ENCODE measurements around the gene ZEB1. TPM values are rescaled to one million over a fixed set of nuclear protein-coding genes. Genes with fewer than 3 reads are reported as not detected.

Gene ZEB1
- total and polyA plus RNA-seq, 10 of the 15 experiments (the other 5 are each of a cell fraction or from before 2014, with no cell fraction given) = 10.4 to 35.6 (median 24.5) TPM

DNA sequence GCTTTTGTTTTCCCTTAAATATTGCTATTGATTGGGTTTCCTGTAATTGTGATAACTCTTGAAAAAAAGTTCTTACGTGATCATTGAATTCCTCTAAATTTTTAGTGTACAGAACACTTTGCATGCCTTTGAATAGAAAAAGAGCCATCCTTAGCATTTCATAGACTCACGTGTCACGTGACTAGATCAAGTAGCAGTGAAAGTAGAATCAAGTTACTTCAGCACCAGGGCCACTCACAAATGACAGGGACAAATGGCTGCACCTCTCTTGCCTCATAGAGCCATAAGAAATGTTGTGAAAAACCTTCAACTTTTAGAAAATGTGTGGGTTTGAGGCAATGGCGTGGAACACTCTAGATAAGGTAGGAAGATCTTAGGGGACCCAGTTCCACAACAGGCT, 203.8 kb downstream of the ZEB1 start:
- H2AFZ ChIP-seq (ENCODE audit: control insufficient read depth, low read depth, low read length) = no peak overlapping the region
- H3K4me2 ChIP-seq (ENCODE audit: control insufficient read depth, insufficient read depth) = no peak overlapping the region
- SMC1A ChIA-PET (ENCODE audit: uncharacterized antibody, unreplicated experiment) = no interaction called here
- no TSS peak for BruUV-seq (replicated peaks)
- POLR2A ChIA-PET = no interaction called here
- 100% methylated on average over 4 of the region's 4 CpGs for WGBS (ENCODE audit: insufficient coverage, insufficient replicate concordance, low lambda C conversion rate, missing lambda C conversion rate)
- in situ Hi-C loops (cut with MboI) (no loop called here), intact Hi-C loops (cut with micrococcal nuclease; ENCODE audit: unreplicated experiment) (no loop called here)
- no peak overlapping the region for H3K9ac ChIP-seq (ENCODE audit: control insufficient read depth, insufficient read depth, low read length)
- H3K9me3 ChIP-seq (replicated peaks; ENCODE audit: control insufficient read depth, insufficient read depth, low read length) = no peaks in the 10 kb centered on the region
- peaks cover 11 to 24% of the 10 kb centered on the region in 2 experiments for H3K36me3 ChIP-seq (ENCODE audit: control insufficient read depth in 2 of 2, insufficient read depth in 2 of 2, low read length in 1 of 2)
- no peak overlapping the region for H3K4me3 ChIP-seq
- no peaks in the 10 kb centered on the region for H3K4me1 ChIP-seq (ENCODE audit: control insufficient read depth, insufficient read depth, low read length)
- no peaks in the 10 kb centered on the region for H4K20me1 ChIP-seq (ENCODE audit: control insufficient read depth, insufficient read depth)
- CTCF ChIA-PET = no interaction called here
- ATAC-seq = no peak
- H3K79me2 ChIP-seq (ENCODE audit: control insufficient read depth, insufficient read depth, low read length) = no peaks in the 10 kb centered on the region
- TF ChIP-seq, protein P1, sequence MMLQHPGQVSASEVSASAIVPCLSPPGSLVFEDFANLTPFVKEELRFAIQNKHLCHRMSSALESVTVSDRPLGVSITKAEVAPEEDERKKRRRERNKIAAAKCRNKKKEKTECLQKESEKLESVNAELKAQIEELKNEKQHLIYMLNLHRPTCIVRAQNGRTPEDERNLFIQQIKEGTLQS (IDR thresholded peaks at IDR 0.05; ENCODE audit: borderline replicate concordance, extremely low read depth, low read depth, low read length) = no peak
- H3K27ac ChIP-seq (ENCODE audit: control insufficient read depth, insufficient read depth) = no peak overlapping the region
- RAD21 ChIA-PET (ENCODE audit: unreplicated experiment) = no interaction called here
- no peak for DNase-seq (ENCODE audit: low read depth, low spot score)
- H3K27me3 ChIP-seq (replicated peaks in 1 of 2; ENCODE audit: control insufficient read depth in 2 of 2, insufficient read depth in 2 of 2, low read length in 1 of 2) = no peaks in the 10 kb centered on the region
- no peak for FAIRE-seq

- ChIA-PET RAD21 (ENCODE audit: unreplicated experiment) (interaction anchor here (1.2 kb wide), 1 partner anchor 8 kb away, joined by 3 read pairs; no protein-coding TSS in a partner anchor), CTCF (interaction anchor here (0.9 to 1.1 kb wide), 2 partner anchors 9 to 772 kb away, joined by 3 read pairs; no protein-coding TSS in a partner anchor), POLR2A (no interaction called here), SMC1A (ENCODE audit: uncharacterized antibody, unreplicated experiment) (interaction anchor here (1.2 to 1.7 kb wide), 3 partner anchors 19 to 246 kb away, joined by 3 read pairs; no protein-coding TSS in a partner anchor)
- H3K4me1 ChIP-seq (ENCODE audit: control insufficient read depth, insufficient read depth, low read length) = no peaks in the 10 kb centered on the region
- FAIRE-seq = no peak
- no peak for DNase-seq (ENCODE audit: low read depth, low spot score)
- H4K20me1 ChIP-seq (ENCODE audit: control insufficient read depth, insufficient read depth) = no peaks in the 10 kb centered on the region
- H3K9me3 ChIP-seq (replicated peaks; ENCODE audit: control insufficient read depth, insufficient read depth, low read length) = no peaks in the 10 kb centered on the region
- no peak overlapping the region for H2AFZ ChIP-seq (ENCODE audit: control insufficient read depth, low read depth, low read length)
- no peaks in the 10 kb centered on the region for H3K79me2 ChIP-seq (ENCODE audit: control insufficient read depth, insufficient read depth, low read length)
- no peak overlapping the region for H3K4me3 ChIP-seq
- intact Hi-C loops (cut with micrococcal nuclease; ENCODE audit: unreplicated experiment) (no loop called here), in situ Hi-C loops (cut with MboI) (no loop called here)
- no peak for ATAC-seq
- BruUV-seq (replicated peaks) = no TSS peak
- H3K27me3 ChIP-seq (replicated peaks in 1 of 2; ENCODE audit: control insufficient read depth in 2 of 2, insufficient read depth in 2 of 2, low read length in 1 of 2) = no peaks in the 10 kb centered on the region
- 98% methylated on average over 4 of the region's 4 CpGs for WGBS (ENCODE audit: insufficient coverage, insufficient replicate concordance, low lambda C conversion rate, missing lambda C conversion rate)
- H3K27ac ChIP-seq (ENCODE audit: control insufficient read depth, insufficient read depth) = no peak overlapping the region
- no peak for TF ChIP-seq POU2F2 (IDR thresholded peaks at IDR 0.05; ENCODE audit: borderline replicate concordance, low read depth, low read length)
- TF ChIP-seq, protein P2, sequence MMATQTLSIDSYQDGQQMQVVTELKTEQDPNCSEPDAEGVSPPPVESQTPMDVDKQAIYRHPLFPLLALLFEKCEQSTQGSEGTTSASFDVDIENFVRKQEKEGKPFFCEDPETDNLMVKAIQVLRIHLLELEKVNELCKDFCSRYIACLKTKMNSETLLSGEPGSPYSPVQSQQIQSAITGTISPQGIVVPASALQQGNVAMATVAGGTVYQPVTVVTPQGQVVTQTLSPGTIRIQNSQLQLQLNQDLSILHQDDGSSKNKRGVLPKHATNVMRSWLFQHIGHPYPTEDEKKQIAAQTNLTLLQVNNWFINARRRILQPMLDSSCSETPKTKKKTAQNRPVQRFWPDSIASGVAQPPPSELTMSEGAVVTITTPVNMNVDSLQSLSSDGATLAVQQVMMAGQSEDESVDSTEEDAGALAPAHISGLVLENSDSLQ (IDR thresholded peaks at IDR 0.05) = no peak
- no peak for TF ChIP-seq NFIC (IDR thresholded peaks at IDR 0.05; ENCODE audit: low read depth, low read length)
- TF ChIP-seq SUZ12 (IDR thresholded peaks at IDR 0.05; ENCODE audit: unreplicated experiment) = no peak
- TF ChIP-seq ZBED1 (IDR thresholded peaks at IDR 0.05; ENCODE audit: borderline replicate concordance) = no peak
- no peak for TF ChIP-seq STAT3 (IDR thresholded peaks at IDR 0.05; ENCODE audit: low read depth, low read length)
- TF ChIP-seq LARP7 (IDR thresholded peaks at IDR 0.05) = no peak
- no peak for TF ChIP-seq RAD51 (IDR thresholded peaks at IDR 0.05)
- no peak overlapping the region for H3K9ac ChIP-seq (ENCODE audit: control insufficient read depth, insufficient read depth, low read length)
- H3K4me2 ChIP-seq (ENCODE audit: control insufficient read depth, insufficient read depth) = no peak overlapping the region
- peaks cover 11 to 24% of the 10 kb centered on the region in 2 experiments for H3K36me3 ChIP-seq (ENCODE audit: control insufficient read depth in 2 of 2, insufficient read depth in 2 of 2, low read length in 1 of 2)
Measured at GRCh38 chr10:31524460-31524859, 205.4 kb downstream of the ZEB1 start.
